ENCODE measurements around the gene PON2.
A peak's percentile ranks its signal among the peaks of the same experiment; 100 is the strongest.
"Not testable (repeated sequence)": the region's sequence is repeated elsewhere in the genome, so short reads cannot be mapped to it uniquely, and the experiment has no call there.

Gene PON2

DNA sequence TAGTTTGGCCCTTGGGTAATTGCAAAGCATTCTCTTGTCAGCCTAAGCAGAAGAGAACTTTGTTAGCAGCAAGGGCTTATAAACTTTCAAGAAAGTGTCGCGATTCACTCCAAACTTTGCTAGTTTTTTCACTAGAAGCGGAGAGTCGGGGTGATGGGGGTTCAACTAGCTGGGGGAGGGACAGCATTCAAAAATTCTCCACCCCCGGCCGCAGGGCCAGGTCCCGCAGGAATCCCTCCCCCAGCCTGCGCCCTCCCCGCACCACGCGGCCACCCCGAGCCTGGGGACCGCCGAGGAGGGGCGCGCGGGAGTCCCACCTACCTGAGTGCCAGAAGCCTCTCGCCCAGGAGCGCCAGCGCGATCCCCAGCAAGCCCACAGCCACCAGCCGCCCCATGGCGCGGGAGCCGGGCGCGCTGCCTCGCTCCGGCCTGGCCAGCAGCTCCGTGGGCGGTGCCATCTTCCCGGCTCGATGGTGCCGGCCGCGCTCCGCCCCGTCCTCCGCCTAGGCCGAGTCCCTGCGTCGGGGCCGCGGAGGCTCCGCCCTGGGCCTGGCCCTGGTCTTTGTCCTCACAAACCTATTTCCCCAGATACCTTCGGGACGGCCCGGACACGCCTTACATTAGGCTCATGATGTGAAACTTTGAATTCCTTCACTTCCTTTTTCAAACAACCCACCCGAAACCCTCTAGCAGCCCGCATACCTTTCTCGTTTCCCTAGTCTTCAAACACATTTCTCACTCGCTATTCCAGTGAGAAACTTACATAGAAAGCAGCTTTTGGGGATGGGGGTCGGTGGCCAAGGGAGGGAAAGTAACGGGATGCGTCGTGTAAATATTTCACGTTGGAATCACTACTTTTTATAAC is at the start of gene PON2:
PON2 (minus strand) TSS at position 472 of the 865 bp plus-strand sequence; CDS start at position 395, 77 bp downstream.
- DNase-seq (ENCODE audit: low spot score): peak; percentile 41

DNA sequence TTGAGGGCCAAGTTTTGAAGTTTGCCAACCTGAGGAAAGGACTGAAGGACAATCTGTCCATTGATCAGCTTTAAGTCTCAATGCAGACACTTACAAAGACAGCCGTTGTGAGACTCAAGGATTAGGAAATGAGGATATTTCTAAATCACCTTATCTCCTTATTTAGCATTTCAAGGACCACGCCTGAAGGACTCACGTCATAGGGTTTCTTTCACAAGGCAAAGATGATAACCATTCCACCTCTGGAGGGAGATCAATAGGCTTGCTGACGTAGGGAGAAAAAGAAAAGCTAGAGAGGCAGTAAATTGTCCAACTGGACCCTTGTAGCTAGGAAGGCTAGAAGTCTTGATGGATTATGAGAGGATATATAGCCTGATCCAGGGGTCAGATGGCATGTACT is 47.6 kb upstream of the PON2 start:
- no peak for DNase-seq (ENCODE audit: low spot score)

DNA sequence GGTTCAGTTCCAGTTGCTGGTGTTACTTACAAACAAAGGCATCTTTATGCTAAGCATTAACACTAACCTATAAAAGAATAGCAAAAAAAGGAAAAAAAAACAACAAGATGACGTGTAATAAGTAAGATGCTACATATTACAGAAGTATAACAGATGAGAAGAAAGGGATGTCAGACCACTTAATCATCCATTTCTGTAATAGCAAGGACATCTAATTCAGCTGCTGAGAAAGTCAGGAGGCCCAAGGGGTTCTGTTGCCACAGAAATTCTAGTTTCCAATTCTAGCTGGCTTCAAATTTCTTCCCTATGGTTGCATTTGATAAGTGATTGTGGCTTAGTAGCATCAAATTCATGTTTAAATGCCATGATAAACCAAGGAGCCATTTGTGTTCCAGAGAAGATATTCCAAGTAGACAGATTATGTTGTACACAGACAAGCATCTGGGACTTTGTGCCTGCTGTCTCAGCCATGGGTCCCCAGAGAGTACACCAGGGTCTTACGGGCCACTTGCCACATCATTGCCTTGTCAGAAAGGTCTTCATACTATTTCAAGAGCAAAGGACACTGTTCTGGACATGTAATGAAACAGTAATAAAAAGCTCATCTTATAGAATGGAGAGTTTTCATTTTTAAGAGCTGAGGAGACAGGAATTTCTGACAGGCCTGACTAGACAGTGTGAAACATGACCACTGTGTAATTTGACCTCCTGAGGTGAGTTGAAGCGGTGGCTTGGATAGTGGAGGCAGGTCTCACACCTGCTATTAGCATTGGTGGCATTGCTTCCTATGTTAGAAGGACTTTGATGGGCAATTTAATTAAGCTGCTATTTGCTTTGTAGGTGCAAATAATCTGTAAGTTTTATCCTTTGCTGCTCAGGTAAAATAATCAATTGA is 46.7 kb upstream of the PON2 start:
- no peak for DNase-seq (ENCODE audit: low spot score)

DNA sequence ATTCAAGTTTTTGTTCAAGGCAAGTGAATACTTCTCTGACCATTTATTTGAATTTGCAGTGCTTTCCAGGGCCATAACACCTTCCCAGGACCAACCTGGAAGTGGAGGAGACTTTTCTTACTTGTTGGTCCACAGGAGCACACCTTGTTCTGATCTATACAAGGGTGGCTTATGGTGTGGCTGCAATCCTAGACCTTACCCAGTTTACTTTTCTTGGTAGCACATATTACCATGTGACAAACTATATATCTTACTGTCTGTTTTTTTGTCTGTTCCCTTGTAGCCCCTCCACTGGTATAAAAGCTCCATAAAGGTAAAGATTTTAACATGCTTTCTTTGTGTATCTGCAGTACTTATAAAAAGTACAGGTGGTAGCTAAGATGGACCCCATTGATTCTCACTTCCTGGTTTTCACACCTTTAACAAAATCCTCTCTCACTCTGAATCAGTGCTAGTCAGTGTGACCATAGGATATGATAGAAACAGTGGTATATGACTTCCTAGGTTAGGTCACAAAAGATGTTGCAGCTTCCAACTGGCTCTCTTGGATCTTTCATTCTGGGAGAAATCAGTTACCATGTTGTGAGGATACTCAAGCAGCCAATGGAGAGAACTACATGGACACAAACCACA is 45.3 kb upstream of the PON2 start:
- DNase-seq (ENCODE audit: low spot score): no peak

DNA sequence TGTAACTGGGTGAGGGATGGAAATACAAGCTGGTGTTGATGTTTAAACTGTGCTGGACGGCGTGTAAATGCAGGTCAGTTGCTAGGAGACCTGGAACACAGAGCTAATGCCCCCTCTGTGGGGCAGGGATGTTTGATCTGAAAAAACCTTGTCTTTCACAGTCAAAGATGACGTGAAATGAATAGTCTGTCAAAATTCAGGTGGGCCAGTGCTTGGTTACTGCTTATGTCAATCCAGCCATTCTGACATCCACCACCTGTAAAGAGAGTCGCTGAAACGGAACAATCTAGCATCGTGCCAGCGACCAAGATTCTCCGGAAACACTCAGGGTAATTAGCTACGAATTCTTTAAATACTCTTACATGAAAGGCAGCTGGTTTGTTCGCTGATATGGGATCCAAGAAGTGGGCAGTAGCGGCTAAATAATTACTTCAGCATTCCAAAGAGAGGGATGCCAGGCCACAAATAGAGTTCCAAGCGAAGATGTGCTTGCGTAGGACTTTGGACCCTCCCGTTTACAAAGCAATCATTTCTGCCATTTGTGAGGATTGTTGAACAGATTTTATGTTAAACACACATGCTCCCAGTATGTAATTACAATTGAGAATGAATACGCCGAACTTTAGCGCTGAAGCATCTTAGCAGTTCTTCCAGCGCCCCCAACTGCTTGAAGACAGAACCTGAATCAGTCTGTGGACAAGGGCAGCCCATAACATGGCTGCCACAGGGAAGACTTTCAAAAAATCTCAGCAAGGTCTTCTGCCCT is 43.6 kb upstream of the PON2 start:
- DNase-seq (ENCODE audit: low spot score): no peak

DNA sequence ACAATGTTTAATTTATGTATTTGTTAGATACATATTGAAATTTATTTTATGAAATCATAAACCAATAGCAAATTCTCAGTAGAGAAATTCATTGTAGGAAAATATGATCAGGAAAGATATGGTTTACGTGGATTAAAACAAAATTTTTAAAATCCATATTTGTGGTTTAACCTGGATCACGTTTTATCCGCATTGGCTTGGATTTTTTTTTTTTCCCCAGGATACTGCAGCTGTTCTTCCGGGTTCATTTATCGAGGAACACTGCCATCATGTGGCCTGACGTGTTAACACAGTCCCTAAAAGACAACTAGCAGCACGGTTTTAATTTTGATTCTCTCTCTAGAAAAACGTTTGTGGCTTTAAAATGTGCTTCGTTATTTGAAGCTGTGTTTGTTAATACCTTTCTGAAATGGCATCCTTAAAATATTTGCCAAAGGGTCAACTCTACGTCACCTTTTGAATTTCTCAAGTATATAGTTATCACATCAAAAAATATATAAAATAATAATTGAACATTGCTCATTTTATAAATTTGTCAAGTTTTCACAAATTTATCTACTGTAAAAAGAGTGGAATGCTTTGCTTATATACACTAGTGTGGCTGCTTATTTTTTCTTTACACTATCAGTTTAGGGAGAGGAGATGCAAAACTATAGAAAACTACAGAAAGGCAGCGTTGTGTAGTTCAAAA is 42.2 kb upstream of the PON2 start:
- DNase-seq (ENCODE audit: low spot score): peak; percentile 60

DNA sequence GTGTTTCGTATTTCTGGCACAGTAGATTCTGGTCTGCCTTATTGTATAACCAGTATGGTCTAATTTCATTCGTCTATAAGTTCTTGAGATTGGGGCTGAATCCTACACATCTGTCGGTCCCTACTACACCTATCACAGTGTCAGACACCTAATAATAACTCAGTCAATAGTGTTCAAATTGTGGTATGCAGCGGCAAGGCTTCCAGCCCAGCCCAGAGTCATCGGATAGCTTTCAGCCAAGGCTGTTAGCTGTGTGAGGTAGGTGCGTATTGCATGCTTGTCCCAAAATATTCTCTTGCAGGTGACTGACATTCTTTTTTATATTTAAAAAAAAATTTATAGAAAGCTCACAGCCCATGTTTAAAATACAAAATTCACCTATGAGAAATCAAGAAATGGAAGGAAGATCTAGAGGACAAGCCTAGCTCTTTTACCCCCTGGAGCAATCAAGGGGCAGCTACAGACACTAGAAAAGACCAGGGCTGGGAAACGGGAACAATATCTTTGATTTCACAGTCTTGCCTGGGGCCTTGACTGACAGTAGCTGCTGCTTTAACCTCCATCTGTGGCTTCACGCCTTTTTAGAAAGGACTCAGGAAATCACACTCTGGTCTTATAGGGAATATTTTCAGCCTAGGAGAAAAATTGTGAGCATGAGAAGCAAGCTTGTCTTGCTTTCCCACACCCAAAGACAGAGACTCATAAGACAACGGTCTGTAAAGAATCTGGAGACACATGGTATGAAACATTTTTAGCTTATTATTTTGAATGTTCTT is 41.4 kb upstream of the PON2 start:
- DNase-seq (ENCODE audit: low spot score): no peak

DNA sequence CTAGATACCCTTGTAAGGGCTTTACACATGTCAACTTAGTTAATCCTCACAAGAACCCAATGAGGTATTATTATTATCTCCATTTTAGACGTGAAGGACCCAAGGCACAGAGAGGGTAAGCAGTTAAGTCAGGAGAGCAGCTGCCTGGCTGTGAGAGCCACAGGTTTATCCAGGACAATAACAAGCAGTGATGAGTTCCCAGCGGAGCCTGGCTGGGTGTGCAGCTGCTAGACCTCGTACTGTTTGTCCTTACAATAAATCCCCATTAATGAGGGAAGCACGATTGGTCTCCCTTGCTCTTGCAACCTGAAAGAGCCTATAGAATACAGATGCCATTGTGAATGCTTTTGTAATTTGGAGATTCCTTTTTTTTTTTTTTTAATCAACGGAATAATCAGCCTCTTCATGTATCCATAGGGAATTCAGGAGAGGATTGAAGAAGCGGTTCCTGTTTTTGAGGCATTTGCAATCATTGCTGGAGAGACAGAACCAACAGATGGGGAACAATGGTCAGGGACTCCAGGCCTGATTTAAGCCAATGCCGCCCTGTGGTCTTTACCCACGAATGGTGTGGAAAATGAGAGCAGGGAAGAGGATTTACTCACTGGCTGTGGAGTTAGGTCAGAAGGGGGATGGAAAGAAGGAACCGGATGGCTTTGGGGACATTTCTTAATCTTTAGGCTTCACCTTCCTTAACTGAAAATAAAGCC is 38.6 kb upstream of the PON2 start:
- no peak for DNase-seq (ENCODE audit: low spot score)

DNA sequence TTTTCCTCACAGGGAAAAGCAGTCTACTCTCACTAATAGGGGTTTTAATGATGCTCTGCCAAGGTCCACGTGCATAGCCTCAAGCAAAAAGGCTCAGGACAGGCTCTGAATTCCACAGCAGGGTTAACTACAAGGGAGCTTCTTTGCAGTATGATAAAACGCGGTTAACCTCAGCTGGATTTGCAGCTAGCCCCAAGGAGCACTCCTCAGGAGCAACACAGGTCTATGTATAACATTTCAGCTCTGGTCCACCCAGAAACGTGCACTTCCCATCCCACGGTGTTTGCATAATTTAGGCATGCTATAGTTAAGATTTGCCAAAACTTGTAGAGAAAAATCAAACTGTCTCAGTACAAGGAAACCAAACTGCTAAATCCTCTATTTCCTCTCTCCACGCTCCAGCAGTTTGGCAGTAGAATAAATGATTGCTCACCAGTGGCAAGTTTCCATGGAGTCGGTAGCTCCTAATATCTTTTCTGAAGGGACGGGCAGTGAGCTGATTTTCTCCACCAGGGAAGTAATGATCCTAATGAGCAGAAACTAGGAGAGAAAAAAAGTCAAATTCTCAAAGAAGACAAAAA is 37.8 kb upstream of the PON2 start:
- no peak for DNase-seq (ENCODE audit: low spot score)

DNA sequence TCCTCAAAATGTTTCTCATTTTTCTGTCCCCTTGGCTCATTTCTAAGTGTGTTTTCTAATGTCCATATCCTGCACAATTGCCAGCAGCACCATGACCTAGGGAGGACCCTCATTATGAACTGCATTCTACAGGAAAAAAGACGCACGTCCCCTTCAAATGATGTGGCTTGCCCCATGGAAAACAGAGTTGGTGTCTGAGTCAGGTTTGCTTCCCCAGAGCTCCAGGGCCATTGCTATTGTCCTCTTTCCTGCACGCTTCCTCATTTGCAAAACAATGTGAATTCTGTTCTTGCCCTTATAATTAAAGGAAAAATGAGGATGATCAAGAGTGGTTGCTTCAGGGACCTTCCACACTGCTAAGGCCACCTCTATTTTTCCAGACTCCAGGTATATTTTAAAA is 36.2 kb upstream of the PON2 start:
- no peak for DNase-seq (ENCODE audit: low spot score)

DNA sequence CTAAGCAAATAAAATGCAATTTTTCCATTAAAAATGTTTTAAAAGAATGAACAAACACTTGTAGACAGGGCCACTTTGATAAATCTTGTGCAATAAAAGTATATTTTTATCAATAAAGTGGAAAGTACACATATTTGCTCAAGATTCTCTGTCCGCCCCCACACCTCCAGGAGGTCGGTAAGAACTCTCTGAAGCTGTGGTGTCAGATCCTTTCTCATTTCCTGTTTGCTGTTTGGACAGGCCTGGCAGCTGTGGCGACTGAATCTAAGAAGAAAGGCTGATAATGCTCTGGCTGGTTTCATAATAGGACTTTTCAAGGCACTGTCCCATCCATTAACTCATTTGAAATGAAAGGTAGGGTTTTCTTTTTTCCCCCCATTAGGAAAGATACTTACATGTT is 35.6 kb upstream of the PON2 start:
- peak; percentile 23 for DNase-seq (ENCODE audit: low spot score)

DNA sequence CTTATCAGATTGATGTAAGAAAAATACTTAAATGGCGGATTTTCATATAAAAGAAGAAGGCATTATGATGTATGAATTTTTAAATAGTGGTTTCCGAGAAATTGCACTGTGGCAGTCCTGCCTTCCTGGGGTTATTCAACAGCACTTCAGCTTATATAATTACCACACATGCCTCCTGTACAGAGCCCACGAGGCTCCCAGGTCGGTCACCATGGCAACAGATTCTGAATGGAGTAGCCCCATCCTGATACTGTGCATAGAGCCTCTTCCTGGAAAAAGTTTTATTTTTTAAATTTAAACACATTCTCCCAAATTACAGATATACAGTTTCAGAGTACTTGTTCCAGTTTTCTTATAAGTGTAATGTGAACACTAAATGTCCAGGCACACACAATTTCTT is 35.0 kb upstream of the PON2 start:
- no peak for DNase-seq (ENCODE audit: low spot score)

DNA sequence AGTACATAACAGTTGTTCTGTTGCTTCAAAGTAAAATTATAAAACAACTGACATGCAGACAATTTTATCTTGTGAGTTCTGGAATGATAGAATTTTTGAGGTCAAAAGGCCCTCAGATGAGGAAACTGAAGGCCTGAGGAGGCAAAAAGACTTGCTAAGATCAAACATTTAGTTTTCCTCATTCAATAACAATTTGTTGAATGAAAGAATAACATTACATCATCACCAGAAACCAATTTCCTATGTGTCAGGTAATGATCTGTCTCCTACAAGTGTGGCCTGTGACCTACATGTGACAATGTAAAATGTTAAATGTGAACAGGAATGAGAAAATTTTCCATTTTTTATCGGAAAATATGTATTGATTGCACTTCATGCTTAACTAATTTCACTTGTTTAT is 34.4 kb upstream of the PON2 start:
- DNase-seq (ENCODE audit: low spot score): no peak

DNA sequence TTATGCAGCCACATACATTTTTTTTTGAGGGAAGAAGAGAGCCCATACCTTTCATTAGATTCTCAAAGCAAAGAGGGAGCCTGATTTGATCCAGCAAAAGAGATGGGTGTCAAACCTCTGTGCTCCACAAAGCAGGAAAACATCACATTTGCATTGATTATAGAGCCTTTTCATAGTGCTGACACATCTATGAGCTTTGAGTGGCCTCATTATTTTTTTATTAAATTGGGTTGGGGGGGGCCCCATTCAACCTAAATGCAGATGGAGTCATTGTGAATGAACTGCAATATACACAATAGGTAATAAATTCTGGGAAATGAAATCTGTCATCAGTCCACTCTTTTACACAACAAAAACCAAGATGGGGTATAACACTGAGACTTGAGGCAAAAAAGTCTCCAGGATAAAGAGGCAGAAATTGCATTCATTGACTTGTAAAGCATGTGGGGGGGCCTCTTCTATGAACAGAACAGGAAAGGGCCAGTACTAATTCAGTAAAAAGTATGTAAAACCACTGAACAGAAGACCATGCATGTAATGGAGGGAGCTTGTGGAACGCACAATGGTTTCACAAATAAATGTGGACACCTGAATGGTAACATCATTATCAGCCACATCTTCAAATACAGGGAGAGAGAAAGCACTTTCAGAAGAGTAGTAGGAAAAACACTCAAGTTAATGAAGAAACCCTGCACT is 33.2 kb upstream of the PON2 start:
- no peak for DNase-seq (ENCODE audit: low spot score)

DNA sequence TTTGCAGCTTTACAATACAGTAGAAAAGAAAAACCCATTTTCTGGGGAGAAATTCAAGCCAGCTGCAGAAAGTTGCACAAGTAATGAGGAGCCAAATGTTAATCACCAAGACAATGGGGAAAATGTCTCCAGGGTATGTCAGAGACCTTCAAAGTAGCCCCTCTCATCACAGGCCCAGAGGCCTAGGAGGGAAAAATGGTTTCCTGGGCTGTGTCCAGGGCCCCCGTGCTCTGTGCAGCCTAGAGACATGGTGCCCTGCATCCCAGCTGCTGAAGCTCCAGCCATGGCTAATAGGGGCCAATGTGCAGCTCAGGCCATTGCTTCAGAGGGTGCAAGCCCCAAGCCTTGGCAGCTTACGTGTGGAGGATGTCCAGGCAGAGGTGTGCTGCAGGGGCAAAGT is 25.8 kb upstream of the PON2 start:
- not testable (repeated sequence) for DNase-seq (ENCODE audit: low spot score)

DNA sequence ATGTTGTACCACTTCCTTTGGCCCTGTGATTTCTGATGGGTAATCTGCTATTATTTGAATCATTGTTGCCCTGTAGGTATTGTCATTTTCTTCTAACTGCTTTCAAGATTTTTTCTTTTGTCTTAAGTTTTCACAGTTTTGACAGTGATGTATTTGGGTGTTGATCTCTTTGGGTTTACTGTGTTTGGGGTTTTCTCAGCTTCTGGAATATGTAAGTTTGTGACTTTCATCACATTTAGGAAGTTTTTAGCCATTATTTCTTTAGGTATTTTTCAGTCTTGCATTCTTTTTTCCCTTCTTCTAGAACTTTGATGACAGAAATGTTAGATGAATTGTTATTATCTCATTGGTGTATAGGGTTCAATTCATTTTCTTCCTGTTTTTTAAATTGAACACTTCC is 23.1 kb upstream of the PON2 start:
- no peak for DNase-seq (ENCODE audit: low spot score)

DNA sequence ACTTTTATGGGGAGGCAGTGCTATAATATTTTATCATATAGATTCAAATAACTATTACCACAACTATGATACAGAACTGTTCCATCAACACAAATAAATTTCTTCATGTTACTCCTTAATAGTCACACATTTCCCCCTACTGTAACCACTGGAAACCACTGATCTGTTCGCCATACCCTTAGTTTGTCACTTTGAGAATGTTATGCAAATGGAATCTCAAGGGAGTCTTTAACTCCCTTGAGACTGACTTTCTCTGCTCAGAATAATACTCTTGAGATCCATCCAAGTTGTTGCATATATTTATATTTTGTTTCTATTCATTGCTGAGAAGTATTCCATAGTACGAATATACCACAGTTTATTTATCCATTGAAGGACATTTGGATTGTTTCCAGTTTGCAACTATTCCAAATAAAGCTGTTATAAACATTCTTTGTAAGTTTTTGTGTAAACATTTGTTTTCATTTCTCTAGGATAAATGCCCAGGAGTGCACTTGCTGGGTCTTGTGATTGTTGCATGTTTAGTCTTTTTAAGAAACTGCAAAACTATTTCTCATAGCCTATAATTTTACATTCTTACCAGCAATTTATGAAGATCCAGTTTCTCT is 19.7 kb upstream of the PON2 start:
- no peak for DNase-seq (ENCODE audit: low spot score)

DNA sequence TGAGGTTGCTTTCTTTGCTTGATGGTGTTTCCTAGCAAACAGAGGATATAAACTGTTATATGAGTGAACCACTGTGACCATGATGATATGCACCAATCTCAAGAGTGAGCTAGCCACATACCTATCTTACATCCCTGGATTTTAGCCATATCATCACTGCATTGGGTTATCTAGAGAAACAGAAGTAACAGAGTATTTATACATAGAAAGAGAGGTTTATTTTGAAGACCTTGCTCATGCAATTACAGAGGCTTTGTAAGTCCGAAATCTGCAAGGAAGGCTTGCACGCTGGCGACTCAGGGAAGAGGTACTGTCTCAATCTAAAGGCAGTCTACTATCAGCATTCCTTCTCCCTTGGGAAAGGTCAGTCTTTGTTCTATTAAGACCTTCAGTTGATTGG is 11.8 kb upstream of the PON2 start:
- DNase-seq (ENCODE audit: low spot score): no peak

All from activated CD4-positive, alpha-beta T cell treated with anti-CD3 and anti-CD28 coated beads, Interleukin-2, Interleukin-4, amounts not matched to agents 100 ng/mL and 50 ng/mL, durations not matched to agents 16 hours and 8 hours (primary cell).